HL-60 (cell line): Measurements from ENCODE around the gene NR0B1.

ENCODE experiments used
- CTCF ChIP-seq: IDR thresholded peaks from one replicate; pipeline ENCODE4 v1.5.1; 2011; ENCODE audit warnings: low read length, control low read depth, inconsistent platforms; ENCODE audit not compliant: insufficient read depth
- GABPA ChIP-seq: IDR thresholded peaks from 2 replicates; pipeline ENCODE4 v1.6.1; 2012; ENCODE audit warnings: low read depth
- POLR2AphosphoS5 ChIP-seq: IDR thresholded peaks from 2 replicates; pipeline ENCODE4 v1.6.1; 2012; ENCODE audit warnings: low read depth
- TF ChIP-seq, protein P1 (sequence below): IDR thresholded peaks from 2 replicates; pipeline ENCODE4 v1.6.1; 2012; ENCODE audit warnings: low read depth; ENCODE audit not compliant: insufficient replicate concordance

GRCh38 chrX:30309139-30309571 lies at the start of gene NR0B1:
- TF ChIP-seq CTCF (no peak), POLR2AphosphoS5 (no peak), GABPA (no peak)
- TF ChIP-seq, protein P1, sequence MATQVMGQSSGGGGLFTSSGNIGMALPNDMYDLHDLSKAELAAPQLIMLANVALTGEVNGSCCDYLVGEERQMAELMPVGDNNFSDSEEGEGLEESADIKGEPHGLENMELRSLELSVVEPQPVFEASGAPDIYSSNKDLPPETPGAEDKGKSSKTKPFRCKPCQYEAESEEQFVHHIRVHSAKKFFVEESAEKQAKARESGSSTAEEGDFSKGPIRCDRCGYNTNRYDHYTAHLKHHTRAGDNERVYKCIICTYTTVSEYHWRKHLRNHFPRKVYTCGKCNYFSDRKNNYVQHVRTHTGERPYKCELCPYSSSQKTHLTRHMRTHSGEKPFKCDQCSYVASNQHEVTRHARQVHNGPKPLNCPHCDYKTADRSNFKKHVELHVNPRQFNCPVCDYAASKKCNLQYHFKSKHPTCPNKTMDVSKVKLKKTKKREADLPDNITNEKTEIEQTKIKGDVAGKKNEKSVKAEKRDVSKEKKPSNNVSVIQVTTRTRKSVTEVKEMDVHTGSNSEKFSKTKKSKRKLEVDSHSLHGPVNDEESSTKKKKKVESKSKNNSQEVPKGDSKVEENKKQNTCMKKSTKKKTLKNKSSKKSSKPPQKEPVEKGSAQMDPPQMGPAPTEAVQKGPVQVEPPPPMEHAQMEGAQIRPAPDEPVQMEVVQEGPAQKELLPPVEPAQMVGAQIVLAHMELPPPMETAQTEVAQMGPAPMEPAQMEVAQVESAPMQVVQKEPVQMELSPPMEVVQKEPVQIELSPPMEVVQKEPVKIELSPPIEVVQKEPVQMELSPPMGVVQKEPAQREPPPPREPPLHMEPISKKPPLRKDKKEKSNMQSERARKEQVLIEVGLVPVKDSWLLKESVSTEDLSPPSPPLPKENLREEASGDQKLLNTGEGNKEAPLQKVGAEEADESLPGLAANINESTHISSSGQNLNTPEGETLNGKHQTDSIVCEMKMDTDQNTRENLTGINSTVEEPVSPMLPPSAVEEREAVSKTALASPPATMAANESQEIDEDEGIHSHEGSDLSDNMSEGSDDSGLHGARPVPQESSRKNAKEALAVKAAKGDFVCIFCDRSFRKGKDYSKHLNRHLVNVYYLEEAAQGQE: no peak
